ENCODE data around the gene PTPMT1.
A peak's percentile ranks its signal among the peaks of the same experiment; 100 is the strongest.
"Not testable (repeated sequence)": the region's sequence is repeated elsewhere in the genome, so short reads cannot be mapped to it uniquely, and the experiment has no call there.

PTPMT1 gene

GRCh38 chr11:47564366-47564765 lies 1.0 kb upstream of the PTPMT1 start:
- Histone ChIP-seq H3K4me3 (ENCODE audit: low read depth, low read length) (peak overlapping the region; percentile 33; the same call in 1 of the 2 replicates), H3K4me1 (ENCODE audit: control insufficient read depth, insufficient read depth, low read length, unreplicated experiment) (peaks cover 14% of the 10 kb centered on the region), H3K79me2 (ENCODE audit: control insufficient read depth, insufficient read depth, low read length, unreplicated experiment) (peaks cover 33% of the 10 kb centered on the region)
- H2AFZ ChIP-seq (ENCODE audit: low read length, unreplicated experiment); H3K36me3 ChIP-seq (ENCODE audit: insufficient read depth, low read length); H3K27me3 ChIP-seq (ENCODE audit: insufficient read depth, low read length); H3K27ac ChIP-seq (ENCODE audit: low read depth, low read length): not testable (repeated sequence)

- Histone ChIP-seq H3K27me3 (ENCODE audit: insufficient read depth, low read length) (no peaks in the 10 kb centered on the region), H3K36me3 (ENCODE audit: insufficient read depth, low read length) (0 out of 2 replicates have a peak, but pooled peaks cover 3% of the 10 kb centered on the region), H3K27ac (ENCODE audit: low read depth, low read length) (peak overlapping the region; percentile 50; the same call in 1 of the 2 replicates), H2AFZ (ENCODE audit: low read length, unreplicated experiment) (peak overlapping the region; percentile 88), H3K4me1 (ENCODE audit: control insufficient read depth, insufficient read depth, low read length, unreplicated experiment) (peaks cover 14% of the 10 kb centered on the region), H3K4me3 (ENCODE audit: low read depth, low read length) (peak overlapping the region; percentile 100), H3K79me2 (ENCODE audit: control insufficient read depth, insufficient read depth, low read length, unreplicated experiment) (peaks cover 37% of the 10 kb centered on the region)
These were observed 463 bp upstream of the PTPMT1 start for GRCh38 chr11:47564933-47565339.

DNA sequence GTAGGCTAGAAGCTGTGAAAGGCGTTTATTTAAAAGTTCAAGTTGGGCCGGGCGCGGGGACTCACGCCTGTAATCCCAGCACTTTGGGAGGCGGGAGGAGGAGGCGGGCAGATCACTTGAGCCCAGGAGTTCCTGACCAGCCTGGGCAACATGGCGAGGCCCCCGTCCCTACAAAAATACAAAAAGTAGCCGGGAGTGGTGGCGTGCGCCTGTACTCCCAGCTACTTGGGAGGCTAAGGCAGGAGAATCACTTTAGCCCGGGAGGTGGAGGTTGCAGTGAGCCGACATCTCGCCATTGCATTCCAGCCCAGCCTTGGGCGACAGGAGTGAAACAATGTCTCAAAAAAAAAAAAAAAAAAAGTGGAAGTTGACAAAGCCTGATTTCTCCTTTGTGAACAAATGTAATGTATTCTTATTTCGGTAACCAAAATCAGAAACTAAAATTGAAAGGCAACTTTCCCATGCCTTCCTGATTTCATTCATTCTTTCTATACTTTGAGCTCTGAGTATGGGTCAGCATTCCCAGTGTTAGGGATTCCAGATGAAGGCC lies 825 bp downstream of the PTPMT1 start:
- H3K4me3 ChIP-seq (ENCODE audit: low read depth, low read length) = peak overlapping the region; percentile 100
- H3K27me3 ChIP-seq (ENCODE audit: insufficient read depth, low read length) = no peaks in the 10 kb centered on the region
- H2AFZ ChIP-seq (ENCODE audit: low read length, unreplicated experiment) = peak overlapping the region; percentile 99
- H3K4me1 ChIP-seq (ENCODE audit: control insufficient read depth, insufficient read depth, low read length, unreplicated experiment) = peaks cover 11% of the 10 kb centered on the region
- no peak overlapping the region for H3K27ac ChIP-seq (ENCODE audit: low read depth, low read length)
- H3K36me3 ChIP-seq (ENCODE audit: insufficient read depth, low read length) = 0 out of 2 replicates have a peak, but pooled peaks cover 3% of the 10 kb centered on the region
- peaks cover 43% of the 10 kb centered on the region for H3K79me2 ChIP-seq (ENCODE audit: control insufficient read depth, insufficient read depth, low read length, unreplicated experiment)

- no peak overlapping the region for H3K4me3 ChIP-seq (ENCODE audit: low read depth, low read length)
- H3K27me3 ChIP-seq (ENCODE audit: insufficient read depth, low read length) = no peaks in the 10 kb centered on the region
- peaks cover 38% of the 10 kb centered on the region for H3K79me2 ChIP-seq (ENCODE audit: control insufficient read depth, insufficient read depth, low read length, unreplicated experiment)
- H2AFZ ChIP-seq (ENCODE audit: low read length, unreplicated experiment) = no peak overlapping the region
- 0 out of 2 replicates have a peak, but pooled peaks cover 9% of the 10 kb centered on the region for H3K36me3 ChIP-seq (ENCODE audit: insufficient read depth, low read length)
- H3K27ac ChIP-seq (ENCODE audit: low read depth, low read length) = no peak overlapping the region
- H3K4me1 ChIP-seq (ENCODE audit: control insufficient read depth, insufficient read depth, low read length, unreplicated experiment) = peaks cover 34% of the 10 kb centered on the region
These were observed 4.2 kb downstream of the PTPMT1 start for GRCh38 chr11:47569646-47570045.

- H3K36me3 ChIP-seq (ENCODE audit: insufficient read depth, low read length) = 0 out of 2 replicates have a peak, but pooled peaks cover 9% of the 10 kb centered on the region
- H3K79me2 ChIP-seq (ENCODE audit: control insufficient read depth, insufficient read depth, low read length, unreplicated experiment) = peaks cover 30% of the 10 kb centered on the region
These were observed 5.4 kb downstream of the PTPMT1 start for GRCh38 chr11:47570651-47571356.

GRCh38 chr11:47571357-47571729 lies 5.9 kb downstream of the PTPMT1 start:
- Histone ChIP-seq H3K27ac (ENCODE audit: low read depth, low read length) (peak overlapping the region; percentile 77), H3K79me2 (ENCODE audit: control insufficient read depth, insufficient read depth, low read length, unreplicated experiment) (peaks cover 25% of the 10 kb centered on the region), H3K27me3 (ENCODE audit: insufficient read depth, low read length) (no peaks in the 10 kb centered on the region), H3K4me3 (ENCODE audit: low read depth, low read length) (no peak overlapping the region; the same call in 1 of the 2 replicates), H2AFZ (ENCODE audit: low read length, unreplicated experiment) (no peak overlapping the region), H3K4me1 (ENCODE audit: control insufficient read depth, insufficient read depth, low read length, unreplicated experiment) (peaks cover 34% of the 10 kb centered on the region), H3K36me3 (ENCODE audit: insufficient read depth, low read length) (0 out of 2 replicates have a peak, but pooled peaks cover 9% of the 10 kb centered on the region)

More at GRCh38 chr11:47570651-47571356, 5.4 kb downstream of the PTPMT1 start:
- H2AFZ ChIP-seq (ENCODE audit: low read length, unreplicated experiment) = no peak overlapping the region
- H3K27ac ChIP-seq (ENCODE audit: low read depth, low read length) = peak overlapping the region; percentile 77; the same call in 1 of the 2 replicates
- H3K27me3 ChIP-seq (ENCODE audit: insufficient read depth, low read length) = no peaks in the 10 kb centered on the region
- H3K4me1 ChIP-seq (ENCODE audit: control insufficient read depth, insufficient read depth, low read length, unreplicated experiment) = peaks cover 34% of the 10 kb centered on the region
- no peak overlapping the region for H3K4me3 ChIP-seq (ENCODE audit: low read depth, low read length)

- H3K27ac ChIP-seq (ENCODE audit: low read depth, low read length) = peak overlapping the region; percentile 77
- peaks cover 21% of the 10 kb centered on the region for H3K79me2 ChIP-seq (ENCODE audit: control insufficient read depth, insufficient read depth, low read length, unreplicated experiment)
- 0 out of 2 replicates have a peak, but pooled peaks cover 9% of the 10 kb centered on the region for H3K36me3 ChIP-seq (ENCODE audit: insufficient read depth, low read length)
- H2AFZ ChIP-seq (ENCODE audit: low read length, unreplicated experiment) = no peak overlapping the region
- H3K27me3 ChIP-seq (ENCODE audit: insufficient read depth, low read length) = no peaks in the 10 kb centered on the region
- peak overlapping the region; percentile 19; the same call in 1 of the 2 replicates for H3K4me3 ChIP-seq (ENCODE audit: low read depth, low read length)
- peaks cover 30% of the 10 kb centered on the region for H3K4me1 ChIP-seq (ENCODE audit: control insufficient read depth, insufficient read depth, low read length, unreplicated experiment)
These were observed 6.5 kb downstream of the PTPMT1 start for GRCh38 chr11:47571895-47572294.

DNA sequence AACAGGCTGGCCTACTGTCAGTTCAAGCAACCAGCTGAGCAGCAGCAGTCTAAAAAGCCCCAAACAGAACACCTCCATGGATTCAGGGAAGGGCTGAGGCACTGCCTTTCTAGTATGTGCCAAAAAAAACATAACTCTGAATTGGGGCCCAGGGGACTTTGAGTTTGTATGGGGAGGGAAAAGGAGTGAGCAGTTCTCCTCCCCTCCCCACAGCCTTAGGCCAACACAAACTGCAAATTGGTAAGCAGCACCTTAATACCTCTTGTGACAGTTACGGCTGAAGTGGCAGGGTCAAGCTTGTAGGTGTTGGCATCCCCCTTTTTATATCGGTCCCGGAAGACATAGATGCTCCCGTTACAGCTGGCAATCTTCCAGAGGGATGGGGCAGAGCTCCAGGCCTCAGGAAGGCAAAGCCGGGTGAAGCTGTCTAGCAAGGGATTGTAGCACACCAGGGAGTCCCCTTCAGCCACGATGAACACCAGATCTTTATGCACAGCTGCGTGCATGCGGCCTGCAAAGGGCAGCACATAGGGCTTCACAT lies 7.4 kb downstream of the PTPMT1 start:
- peak overlapping the region; percentile 77 for H3K27ac ChIP-seq (ENCODE audit: low read depth, low read length)
- H2AFZ ChIP-seq (ENCODE audit: low read length, unreplicated experiment) = no peak overlapping the region
- 0 out of 2 replicates have a peak, but pooled peaks cover 9% of the 10 kb centered on the region for H3K36me3 ChIP-seq (ENCODE audit: insufficient read depth, low read length)
- H3K79me2 ChIP-seq (ENCODE audit: control insufficient read depth, insufficient read depth, low read length, unreplicated experiment) = peaks cover 23% of the 10 kb centered on the region
- H3K27me3 ChIP-seq (ENCODE audit: insufficient read depth, low read length) = no peaks in the 10 kb centered on the region
- H3K4me1 ChIP-seq (ENCODE audit: control insufficient read depth, insufficient read depth, low read length, unreplicated experiment) = peaks cover 37% of the 10 kb centered on the region
- peak overlapping the region; percentile 6; the same call in 1 of the 2 replicates for H3K4me3 ChIP-seq (ENCODE audit: low read depth, low read length)

DNA sequence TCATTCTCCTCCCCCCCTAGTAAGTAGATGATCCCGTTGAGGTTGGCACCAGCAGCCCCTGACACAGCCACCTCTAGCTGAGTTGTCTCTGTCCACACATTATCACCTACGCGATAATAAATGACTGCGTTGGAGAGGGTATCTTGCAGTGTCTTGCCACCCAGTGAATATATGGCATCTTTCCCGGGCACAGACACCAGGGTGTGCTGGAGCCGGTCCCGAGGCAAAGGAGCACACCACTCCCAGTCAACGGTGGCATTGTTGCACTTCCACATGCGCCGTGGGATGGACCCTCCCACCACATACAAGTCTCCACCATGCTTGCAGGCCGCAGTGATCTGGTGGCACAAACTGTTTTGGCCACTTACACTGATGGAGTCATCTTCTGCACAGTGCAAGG lies 7.9 kb downstream of the PTPMT1 start:
- Histone ChIP-seq H3K4me1 (ENCODE audit: control insufficient read depth, insufficient read depth, low read length, unreplicated experiment) (peaks cover 40% of the 10 kb centered on the region), H3K27ac (ENCODE audit: low read depth, low read length) (no peak overlapping the region), H2AFZ (ENCODE audit: low read length, unreplicated experiment) (no peak overlapping the region), H3K79me2 (ENCODE audit: control insufficient read depth, insufficient read depth, low read length, unreplicated experiment) (peaks cover 27% of the 10 kb centered on the region), H3K4me3 (ENCODE audit: low read depth, low read length) (no peak overlapping the region), H3K36me3 (ENCODE audit: insufficient read depth, low read length) (0 out of 2 replicates have a peak, but pooled peaks cover 9% of the 10 kb centered on the region), H3K27me3 (ENCODE audit: insufficient read depth, low read length) (no peaks in the 10 kb centered on the region)

DNA sequence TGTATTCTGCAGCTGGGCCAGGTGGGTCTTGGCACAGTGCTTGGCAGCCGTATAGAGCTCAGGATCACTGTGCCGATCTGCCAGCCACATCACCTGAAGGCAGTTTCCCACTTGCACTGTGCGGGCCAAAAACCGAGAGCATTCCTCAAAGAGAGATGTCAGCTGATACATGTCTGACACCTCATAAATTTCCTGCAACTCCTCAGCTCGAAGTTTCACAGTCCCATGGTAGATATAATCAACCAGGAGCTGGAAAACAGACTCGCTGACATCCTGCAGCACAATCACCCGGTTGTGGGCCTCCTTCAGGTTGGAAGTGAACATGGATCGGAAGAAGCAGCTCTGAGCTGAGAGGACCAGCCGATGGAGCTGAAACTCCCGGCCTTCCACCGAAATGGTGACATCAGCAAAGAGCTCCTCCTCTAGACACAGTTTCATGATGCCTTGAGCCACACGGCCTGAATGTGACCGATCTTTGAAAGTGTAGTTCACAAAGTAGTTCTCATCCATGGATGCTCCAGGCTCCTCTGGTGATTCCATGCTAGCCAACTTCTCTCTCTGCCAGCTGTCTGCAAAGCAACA lies 12.2 kb downstream of the PTPMT1 start:
- H3K4me3 ChIP-seq (ENCODE audit: low read depth, low read length) = peak overlapping the region; percentile 89
- H3K79me2 ChIP-seq (ENCODE audit: control insufficient read depth, insufficient read depth, low read length, unreplicated experiment) = peaks cover 40% of the 10 kb centered on the region
- H2AFZ ChIP-seq (ENCODE audit: low read length, unreplicated experiment) = no peak overlapping the region
- H3K36me3 ChIP-seq (ENCODE audit: insufficient read depth, low read length) = peaks cover 17% of the 10 kb centered on the region; the same call in 1 of the 2 replicates
- H3K4me1 ChIP-seq (ENCODE audit: control insufficient read depth, insufficient read depth, low read length, unreplicated experiment) = peaks cover 28% of the 10 kb centered on the region
- no peaks in the 10 kb centered on the region for H3K27me3 ChIP-seq (ENCODE audit: insufficient read depth, low read length)
- H3K27ac ChIP-seq (ENCODE audit: low read depth, low read length) = peak overlapping the region; percentile 73
